K562 (cell line): ENCODE data around the gene IPO13. TPM values are rescaled to one million over a fixed set of nuclear protein-coding genes. Genes with fewer than 3 reads are reported as not detected.
A peak's percentile ranks its signal among the peaks of the same experiment; 100 is the strongest.

Experiments
- BRCA1 ChIP-seq, 2 experiments: fragments of 450-650 bp in 1 of 2; sonication (generic) in 1 of 2; formaldehyde crosslinking in 1 of 2; IDR thresholded peaks; 2 replicates each; pipeline versions ENCODE4 v1.5.0 to v1.6.1; 2017 to 2020; ENCODE audit warnings: mild to moderate bottlenecking in 1 of 2, missing genetic modification reagents in 1 of 2
- CAMTA2 ChIP-seq: fragments of 250-450 bp; sonication (Bioruptor Pico); conservative IDR thresholded peaks from 2 replicates; pipeline ENCODE4 v1.5.1; 2022
- CBX3 ChIP-seq, 2 experiments: IDR thresholded peaks; 1 replicate in 1 of 2; 2 replicates in 1 of 2; pipeline ENCODE4 v1.6.1; 2012; ENCODE audit warnings: inconsistent platforms in 2 of 2, low read length in 2 of 2, borderline replicate concordance in 1 of 2, control low read depth in 1 of 2
- TCF7L2 ChIP-seq: fragments of 150-350 bp; IDR thresholded peaks from 2 replicates; pipeline ENCODE4 v1.6.1; 2016; ENCODE audit warnings: low read depth, mild to moderate bottlenecking, low read length, moderate library complexity
- TEAD4 ChIP-seq, 2 experiments: sonication (generic) in 1 of 2; formaldehyde crosslinking in 1 of 2; IDR thresholded peaks; 2 replicates each; pipeline versions ENCODE4 v1.6.1 to v1.8.0; 2012 to 2022; ENCODE audit warnings: borderline replicate concordance in 1 of 2, inconsistent platforms in 1 of 2, low read length in 1 of 2, mild to moderate bottlenecking in 1 of 2, missing genetic modification reagents in 1 of 2
- ZBTB17 ChIP-seq: fragments of 450-650 bp; formaldehyde crosslinking; IDR thresholded peaks from 2 replicates; pipeline ENCODE4 v1.4.0; 2020; ENCODE audit warnings: mild to moderate bottlenecking
- polyA plus RNA-seq, 8 experiments: library from polyadenylated mRNA; depleted of rRNA in 4 of 8; stranded (reverse) in 5 of 8; unstranded in 3 of 8; fragments of >200 nt; fragmentation: Nextera tagmentation in 2 of 8; fragmentation: Illumina TruSeq in 1 of 8; extraction: Ambion mirVana in 2 of 8; extraction: Trizol in 1 of 8; gene quantifications; 2 replicates each; pipeline versions ENCODE4 v1.2.1 to v1.2.3, GENCODE V29; 2011 to 2014; ENCODE audit warnings: inconsistent platforms in 1 of 8, missing spikeins in 1 of 8
- total RNA-seq, 7 experiments: library from RNA; depleted of rRNA in 6 of 7; stranded (reverse); fragments of >200 nt in 6 of 7; fragmentation: Illumina TruSeq in 2 of 7; extraction: Trizol in 2 of 7; gene quantifications; 2 replicates each; pipeline versions ENCODE4 v1.2.1 to v1.2.3, GENCODE V29; 2011 to 2021; ENCODE audit warnings: low replicate concordance in 1 of 7
- TF ChIP-seq, protein P1 (sequence below): sonication (generic); formaldehyde crosslinking; IDR thresholded peaks from 2 replicates; pipeline ENCODE4 v1.8.0; 2022; ENCODE audit warnings: mild to moderate bottlenecking, missing genetic modification reagents
- TF ChIP-seq, protein P2 (sequence below): sonication (generic); formaldehyde crosslinking; IDR thresholded peaks from 2 replicates; pipeline ENCODE4 v1.8.1; 2023; ENCODE audit warnings: mild to moderate bottlenecking, missing genetic modification reagents
- TF ChIP-seq, protein P3 (sequence below): sonication (generic); formaldehyde crosslinking; IDR thresholded peaks from 2 replicates; pipeline ENCODE4 v1.8.0; 2022; ENCODE audit warnings: mild to moderate bottlenecking, missing genetic modification reagents, borderline replicate concordance
- TF ChIP-seq, protein P4 (sequence below), 2 experiments: fragments of 200-800 bp in 1 of 2; sonication (Bioruptor generic) in 1 of 2; sonication (generic) in 1 of 2; formaldehyde crosslinking in 1 of 2; IDR thresholded peaks in 1 of 2; conservative IDR thresholded peaks in 1 of 2; 2 replicates each; pipeline versions ENCODE4 v1.5.0 to v1.6.1; 2016 to 2020; ENCODE audit warnings: missing compliant biosample characterization in 1 of 2, missing genetic modification characterization in 1 of 2, missing genetic modification reagents in 1 of 2
- TF ChIP-seq, protein P5 (sequence below): IDR thresholded peaks from 3 replicates; pipeline ENCODE4 v1.6.1; 2011; ENCODE audit warnings: borderline replicate concordance, mild to moderate bottlenecking; ENCODE audit not compliant: insufficient read length, insufficient read depth
- TF ChIP-seq, protein P6 (sequence below): fragments of 250-450 bp; sonication (Bioruptor Pico); IDR thresholded peaks from 2 replicates; pipeline ENCODE4 v1.8.0; 2022; ENCODE audit warnings: moderate library complexity, mild to moderate bottlenecking, inconsistent platforms

IPO13 gene
- total and polyA plus RNA-seq, 9 of the 15 experiments (the other 6 are each of a cell fraction or from before 2014, with no cell fraction given): 7.0 to 30.8 (median 16.2) TPM

DNA sequence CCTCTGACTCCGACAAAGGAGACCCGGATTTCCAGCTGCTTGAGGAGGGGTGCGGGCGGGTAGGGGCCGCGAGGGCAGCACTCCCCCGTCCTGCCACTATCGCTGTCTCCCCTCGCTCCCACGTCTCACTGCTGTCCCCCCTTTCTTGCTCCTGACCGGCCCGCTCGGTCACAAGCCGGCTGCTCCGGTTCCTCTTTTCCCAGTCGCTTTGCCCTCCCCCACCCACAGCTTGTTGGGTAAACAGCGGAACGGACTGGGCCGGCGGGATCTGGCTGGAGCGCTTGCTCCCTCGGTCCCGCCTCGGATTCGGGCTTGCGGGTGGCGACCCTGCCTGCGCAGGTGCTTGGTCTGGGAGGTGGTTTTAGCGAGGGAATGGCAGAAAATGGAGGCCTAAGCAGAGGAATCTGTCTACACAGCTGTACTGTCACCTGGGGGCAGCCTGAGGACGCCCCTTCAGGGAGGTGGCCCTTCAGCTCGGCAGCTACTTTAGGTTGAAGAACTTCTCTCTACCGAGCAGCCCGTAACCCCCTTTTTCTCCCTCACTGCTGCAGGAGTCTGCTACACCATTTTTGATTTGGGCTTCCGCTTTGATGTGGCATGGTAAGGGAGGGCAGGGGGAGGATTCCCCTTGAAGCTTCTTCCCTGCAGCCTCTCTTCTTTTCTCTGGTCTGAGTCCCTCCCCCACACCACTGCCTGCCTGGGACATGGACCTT is 28.7 kb downstream of the IPO13 start (continued):
- TF ChIP-seq, protein P1, sequence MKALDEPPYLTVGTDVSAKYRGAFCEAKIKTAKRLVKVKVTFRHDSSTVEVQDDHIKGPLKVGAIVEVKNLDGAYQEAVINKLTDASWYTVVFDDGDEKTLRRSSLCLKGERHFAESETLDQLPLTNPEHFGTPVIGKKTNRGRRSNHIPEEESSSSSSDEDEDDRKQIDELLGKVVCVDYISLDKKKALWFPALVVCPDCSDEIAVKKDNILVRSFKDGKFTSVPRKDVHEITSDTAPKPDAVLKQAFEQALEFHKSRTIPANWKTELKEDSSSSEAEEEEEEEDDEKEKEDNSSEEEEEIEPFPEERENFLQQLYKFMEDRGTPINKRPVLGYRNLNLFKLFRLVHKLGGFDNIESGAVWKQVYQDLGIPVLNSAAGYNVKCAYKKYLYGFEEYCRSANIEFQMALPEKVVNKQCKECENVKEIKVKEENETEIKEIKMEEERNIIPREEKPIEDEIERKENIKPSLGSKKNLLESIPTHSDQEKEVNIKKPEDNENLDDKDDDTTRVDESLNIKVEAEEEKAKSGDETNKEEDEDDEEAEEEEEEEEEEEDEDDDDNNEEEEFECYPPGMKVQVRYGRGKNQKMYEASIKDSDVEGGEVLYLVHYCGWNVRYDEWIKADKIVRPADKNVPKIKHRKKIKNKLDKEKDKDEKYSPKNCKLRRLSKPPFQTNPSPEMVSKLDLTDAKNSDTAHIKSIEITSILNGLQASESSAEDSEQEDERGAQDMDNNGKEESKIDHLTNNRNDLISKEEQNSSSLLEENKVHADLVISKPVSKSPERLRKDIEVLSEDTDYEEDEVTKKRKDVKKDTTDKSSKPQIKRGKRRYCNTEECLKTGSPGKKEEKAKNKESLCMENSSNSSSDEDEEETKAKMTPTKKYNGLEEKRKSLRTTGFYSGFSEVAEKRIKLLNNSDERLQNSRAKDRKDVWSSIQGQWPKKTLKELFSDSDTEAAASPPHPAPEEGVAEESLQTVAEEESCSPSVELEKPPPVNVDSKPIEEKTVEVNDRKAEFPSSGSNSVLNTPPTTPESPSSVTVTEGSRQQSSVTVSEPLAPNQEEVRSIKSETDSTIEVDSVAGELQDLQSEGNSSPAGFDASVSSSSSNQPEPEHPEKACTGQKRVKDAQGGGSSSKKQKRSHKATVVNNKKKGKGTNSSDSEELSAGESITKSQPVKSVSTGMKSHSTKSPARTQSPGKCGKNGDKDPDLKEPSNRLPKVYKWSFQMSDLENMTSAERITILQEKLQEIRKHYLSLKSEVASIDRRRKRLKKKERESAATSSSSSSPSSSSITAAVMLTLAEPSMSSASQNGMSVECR (CRISPR knock-in tag): no peak; the same call in none of the 2 replicates
- no peak for TF ChIP-seq CAMTA2 (CRISPR knock-in tag)
- TF ChIP-seq, protein P2, sequence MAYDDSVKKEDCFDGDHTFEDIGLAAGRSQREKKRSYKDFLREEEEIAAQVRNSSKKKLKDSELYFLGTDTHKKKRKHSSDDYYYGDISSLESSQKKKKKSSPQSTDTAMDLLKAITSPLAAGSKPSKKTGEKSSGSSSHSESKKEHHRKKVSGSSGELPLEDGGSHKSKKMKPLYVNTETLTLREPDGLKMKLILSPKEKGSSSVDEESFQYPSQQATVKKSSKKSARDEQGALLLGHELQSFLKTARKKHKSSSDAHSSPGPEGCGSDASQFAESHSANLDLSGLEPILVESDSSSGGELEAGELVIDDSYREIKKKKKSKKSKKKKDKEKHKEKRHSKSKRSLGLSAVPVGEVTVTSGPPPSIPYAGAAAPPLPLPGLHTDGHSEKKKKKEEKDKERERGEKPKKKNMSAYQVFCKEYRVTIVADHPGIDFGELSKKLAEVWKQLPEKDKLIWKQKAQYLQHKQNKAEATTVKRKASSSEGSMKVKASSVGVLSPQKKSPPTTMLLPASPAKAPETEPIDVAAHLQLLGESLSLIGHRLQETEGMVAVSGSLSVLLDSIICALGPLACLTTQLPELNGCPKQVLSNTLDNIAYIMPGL (CRISPR knock-in tag): 0 out of 2 replicates have a peak, but pooled peaks have one; percentile 32
- TF ChIP-seq, protein P3, sequence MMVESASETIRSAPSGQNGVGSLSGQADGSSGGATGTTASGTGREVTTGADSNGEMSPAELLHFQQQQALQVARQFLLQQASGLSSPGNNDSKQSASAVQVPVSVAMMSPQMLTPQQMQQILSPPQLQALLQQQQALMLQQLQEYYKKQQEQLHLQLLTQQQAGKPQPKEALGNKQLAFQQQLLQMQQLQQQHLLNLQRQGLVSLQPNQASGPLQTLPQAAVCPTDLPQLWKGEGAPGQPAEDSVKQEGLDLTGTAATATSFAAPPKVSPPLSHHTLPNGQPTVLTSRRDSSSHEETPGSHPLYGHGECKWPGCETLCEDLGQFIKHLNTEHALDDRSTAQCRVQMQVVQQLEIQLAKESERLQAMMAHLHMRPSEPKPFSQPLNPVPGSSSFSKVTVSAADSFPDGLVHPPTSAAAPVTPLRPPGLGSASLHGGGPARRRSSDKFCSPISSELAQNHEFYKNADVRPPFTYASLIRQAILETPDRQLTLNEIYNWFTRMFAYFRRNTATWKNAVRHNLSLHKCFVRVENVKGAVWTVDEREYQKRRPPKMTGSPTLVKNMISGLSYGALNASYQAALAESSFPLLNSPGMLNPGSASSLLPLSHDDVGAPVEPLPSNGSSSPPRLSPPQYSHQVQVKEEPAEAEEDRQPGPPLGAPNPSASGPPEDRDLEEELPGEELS: no peak; the same call in 1 of the 2 replicates
- TF ChIP-seq, protein P4, sequence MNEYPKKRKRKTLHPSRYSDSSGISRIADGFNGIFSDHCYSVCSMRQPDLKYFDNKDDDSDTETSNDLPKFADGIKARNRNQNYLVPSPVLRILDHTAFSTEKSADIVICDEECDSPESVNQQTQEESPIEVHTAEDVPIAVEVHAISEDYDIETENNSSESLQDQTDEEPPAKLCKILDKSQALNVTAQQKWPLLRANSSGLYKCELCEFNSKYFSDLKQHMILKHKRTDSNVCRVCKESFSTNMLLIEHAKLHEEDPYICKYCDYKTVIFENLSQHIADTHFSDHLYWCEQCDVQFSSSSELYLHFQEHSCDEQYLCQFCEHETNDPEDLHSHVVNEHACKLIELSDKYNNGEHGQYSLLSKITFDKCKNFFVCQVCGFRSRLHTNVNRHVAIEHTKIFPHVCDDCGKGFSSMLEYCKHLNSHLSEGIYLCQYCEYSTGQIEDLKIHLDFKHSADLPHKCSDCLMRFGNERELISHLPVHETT (CRISPR knock-in tag; conservative IDR thresholded peaks at IDR 0.05 in 1 of 2, IDR thresholded peaks at IDR 0.05 in 1 of 2): peak in 1 of 2 experiments; percentile 63; a peak in 2 of 4 replicates
- TF ChIP-seq, protein P5, sequence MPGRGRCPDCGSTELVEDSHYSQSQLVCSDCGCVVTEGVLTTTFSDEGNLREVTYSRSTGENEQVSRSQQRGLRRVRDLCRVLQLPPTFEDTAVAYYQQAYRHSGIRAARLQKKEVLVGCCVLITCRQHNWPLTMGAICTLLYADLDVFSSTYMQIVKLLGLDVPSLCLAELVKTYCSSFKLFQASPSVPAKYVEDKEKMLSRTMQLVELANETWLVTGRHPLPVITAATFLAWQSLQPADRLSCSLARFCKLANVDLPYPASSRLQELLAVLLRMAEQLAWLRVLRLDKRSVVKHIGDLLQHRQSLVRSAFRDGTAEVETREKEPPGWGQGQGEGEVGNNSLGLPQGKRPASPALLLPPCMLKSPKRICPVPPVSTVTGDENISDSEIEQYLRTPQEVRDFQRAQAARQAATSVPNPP: no peak
- no peak for TF ChIP-seq BRCA1 (IDR thresholded peaks at IDR 0.05)
- TF ChIP-seq BRCA1 (CRISPR knock-in tag; IDR thresholded peaks at IDR 0.05): peak; percentile 71; the same call in 1 of the 2 replicates
- 0 out of 2 replicates have a peak, but pooled peaks have one; percentile 6 for TF ChIP-seq TEAD4 (IDR thresholded peaks at IDR 0.05; ENCODE audit: low read length)
- 0 out of 2 replicates have a peak, but pooled peaks have one; percentile 14 for TF ChIP-seq TEAD4 (CRISPR knock-in tag; IDR thresholded peaks at IDR 0.05; ENCODE audit: borderline replicate concordance)
- TF ChIP-seq CBX3 (IDR thresholded peaks at IDR 0.05; ENCODE audit: borderline replicate concordance in 1 of 2, low read length in 2 of 2): no peak
- TF ChIP-seq, protein P6, sequence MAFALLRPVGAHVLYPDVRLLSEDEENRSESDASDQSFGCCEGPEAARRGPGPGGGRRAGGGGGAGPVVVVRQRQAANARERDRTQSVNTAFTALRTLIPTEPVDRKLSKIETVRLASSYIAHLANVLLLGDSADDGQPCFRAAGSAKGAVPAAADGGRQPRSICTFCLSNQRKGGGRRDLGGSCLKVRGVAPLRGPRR (CRISPR knock-in tag): no peak
- no peak for TF ChIP-seq ZBTB17 (CRISPR knock-in tag)
- TF ChIP-seq TCF7L2: no peak
